OCI-LY3 (cell line): ENCODE results near the gene ARHGAP28.

ENCODE experiments used
- H2AFZ ChIP-seq: fragments of 200-600, 300-600 bp; shearing (Covaris generic); 2 replicates; pipeline ENCODE4 v1.6.0; 2014; ENCODE audit warnings: antibody characterized with exemption, low read depth, low read length
- H3K27ac ChIP-seq: fragments of 200-600, 300-600 bp; sonication (generic); 2 replicates; pipeline ENCODE4 v1.5.1; 2014; ENCODE audit warnings: mild to moderate bottlenecking, low read length, moderate library complexity, mixed read lengths
- H3K27me3 ChIP-seq: fragments of 200-600, 300-600 bp; sonication (generic); 2 replicates; pipeline ENCODE4 v1.6.1; 2014; ENCODE audit warnings: low read depth, low read length, mixed read lengths
- H3K36me3 ChIP-seq: fragments of 200-600, 300-600 bp; sonication (generic); replicated peaks from 2 replicates; pipeline ENCODE3; 2014; ENCODE audit warnings: low read depth, low read length, mixed read lengths
- H3K4me1 ChIP-seq: fragments of 300-600, 200-600 bp; sonication (generic); 2 replicates; pipeline ENCODE4 v1.6.1; 2014; ENCODE audit warnings: low read length, mixed read lengths
- H3K4me2 ChIP-seq: fragments of 200-600, 300-600 bp; sonication (generic); 2 replicates; pipeline ENCODE4 v1.6.1; 2014; ENCODE audit warnings: low read length, mixed read lengths
- H3K4me3 ChIP-seq: fragments of 300-600, 200-600 bp; sonication (generic); 2 replicates; pipeline ENCODE4 v1.5.1; 2014; ENCODE audit warnings: antibody characterized with exemption, mild to moderate bottlenecking, low read length, moderate library complexity
- H3K79me2 ChIP-seq: fragments of 300-600, 200-600 bp; shearing (Covaris generic); 2 replicates; pipeline ENCODE4 v1.6.1; 2014; ENCODE audit warnings: mild to moderate bottlenecking, low read length, mixed read lengths
- H3K9ac ChIP-seq: fragments of 300-600, 200-600 bp; shearing (Covaris generic); 2 replicates; pipeline ENCODE4 v1.6.0; 2014; ENCODE audit warnings: mild to moderate bottlenecking, low read length, moderate library complexity
- H3K9me3 ChIP-seq: fragments of 200-600, 300-600 bp; shearing (Covaris generic); 2 replicates; pipeline ENCODE4 v1.6.1; 2014; ENCODE audit warnings: low read length, mixed read lengths; ENCODE audit not compliant: insufficient read depth
- H4K20me1 ChIP-seq: fragments of 200-600, 300-600 bp; sonication (generic); 2 replicates; pipeline ENCODE4 v1.6.1; 2016; ENCODE audit warnings: low read length, mixed read lengths; ENCODE audit not compliant: insufficient read depth
- CTCF ChIP-seq: fragments of 200-600, 300-600 bp; sonication (generic); IDR thresholded peaks from 2 replicates; pipeline ENCODE4 v1.5.1; 2014; ENCODE audit warnings: antibody characterized with exemption, low read length, low read depth
- EZH2phosphoT487 ChIP-seq: fragments of 200-600 bp; shearing (Covaris generic); IDR thresholded peaks from 2 replicates; pipeline ENCODE4 v1.6.1; 2018; ENCODE audit warnings: antibody characterized with exemption, mixed run types, low read depth

Gene ARHGAP28

GRCh38 chr18:6719910-6720683 is 9.4 kb upstream of the ARHGAP28 start:
- Histone ChIP-seq H3K4me1 (no peaks in the 10 kb centered on the region), H3K79me2 (no peaks in the 10 kb centered on the region), H2AFZ (no peak overlapping the region), H3K4me2 (no peak overlapping the region), H3K36me3 (no peaks in the 10 kb centered on the region), H3K9ac (no peak overlapping the region), H4K20me1 (no peaks in the 10 kb centered on the region), H3K27ac (no peak overlapping the region), H3K4me3 (no peak overlapping the region), H3K9me3 (no peaks in the 10 kb centered on the region), H3K27me3 (no peaks in the 10 kb centered on the region)
- TF ChIP-seq EZH2phosphoT487 (no peak), CTCF (no peak)

- Histone ChIP-seq H3K9me3 (no peaks in the 10 kb centered on the region), H3K4me1 (no peaks in the 10 kb centered on the region), H3K36me3 (no peaks in the 10 kb centered on the region), H3K27me3 (no peaks in the 10 kb centered on the region), H3K4me2 (no peak overlapping the region), H3K4me3 (no peak overlapping the region), H3K27ac (no peak overlapping the region), H3K9ac (no peak overlapping the region), H4K20me1 (no peaks in the 10 kb centered on the region), H3K79me2 (no peaks in the 10 kb centered on the region), H2AFZ (no peak overlapping the region)
- no peak for TF ChIP-seq EZH2phosphoT487
- no peak for TF ChIP-seq CTCF
These were observed 7.8 kb upstream of the ARHGAP28 start for GRCh38 chr18:6721755-6722154.

GRCh38 chr18:6722690-6723089 is 6.8 kb upstream of the ARHGAP28 start:
- no peaks in the 10 kb centered on the region for H4K20me1 ChIP-seq
- no peaks in the 10 kb centered on the region for H3K36me3 ChIP-seq
- no peak overlapping the region for H3K4me2 ChIP-seq
- H3K27ac ChIP-seq: no peak overlapping the region
- H3K27me3 ChIP-seq: no peaks in the 10 kb centered on the region
- no peaks in the 10 kb centered on the region for H3K4me1 ChIP-seq
- no peaks in the 10 kb centered on the region for H3K79me2 ChIP-seq
- no peak overlapping the region for H3K4me3 ChIP-seq
- no peak overlapping the region for H2AFZ ChIP-seq
- TF ChIP-seq CTCF (no peak), EZH2phosphoT487 (no peak)
- no peaks in the 10 kb centered on the region for H3K9me3 ChIP-seq
- no peak overlapping the region for H3K9ac ChIP-seq

GRCh38 chr18:6724331-6724730 is 5.2 kb upstream of the ARHGAP28 start:
- Histone ChIP-seq H3K9ac (no peak overlapping the region), H4K20me1 (no peaks in the 10 kb centered on the region), H3K27ac (no peak overlapping the region), H3K4me2 (no peak overlapping the region), H3K9me3 (no peaks in the 10 kb centered on the region), H3K36me3 (no peaks in the 10 kb centered on the region), H3K79me2 (no peaks in the 10 kb centered on the region), H2AFZ (no peak overlapping the region), H3K4me1 (no peaks in the 10 kb centered on the region), H3K4me3 (no peak overlapping the region), H3K27me3 (no peaks in the 10 kb centered on the region)
- no peak for TF ChIP-seq EZH2phosphoT487
- TF ChIP-seq CTCF: no peak
